Measurements from ENCODE around the gene FIGNL2. TPM values are rescaled to one million over a fixed set of nuclear protein-coding genes. Genes with fewer than 3 reads are reported as not detected.

Gene FIGNL2
- total RNA-seq, 1 experiment from 2014 or later, result 0.27 TPM

DNA sequence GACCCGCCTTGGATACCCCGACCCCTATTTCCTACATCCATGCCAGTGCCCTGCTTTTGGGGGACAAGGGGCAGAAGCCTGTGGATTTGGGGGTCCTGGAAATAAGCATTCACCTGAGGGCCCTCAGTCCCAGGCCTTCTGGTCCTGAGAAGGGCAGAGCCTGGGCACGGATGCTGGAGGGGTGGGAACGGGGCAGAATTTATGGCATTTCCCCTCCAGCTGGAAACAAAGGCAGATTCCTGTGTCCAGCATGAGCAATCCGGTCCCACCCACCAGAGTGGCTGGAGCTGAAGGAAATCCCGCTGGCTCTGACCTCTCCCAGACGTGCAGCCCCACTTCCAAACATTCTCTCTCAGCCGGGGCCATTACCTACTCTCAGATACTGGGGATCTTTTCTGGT is 48.7 kb upstream of the FIGNL2 start:
- ChIA-PET POLR2A (no interaction called here), RAD21 (ENCODE audit: low non-redundant PET in 1 of 2, low total read pairs in 2 of 2, uncharacterized antibody in 2 of 2, unreplicated experiment in 2 of 2) (no interaction called here), CTCF (interaction anchor here (4.5 kb wide), 1 partner anchor 15 kb away, joined by 22 read pairs; no protein-coding TSS in a partner anchor)
- Histone ChIP-seq H3K79me2 (ENCODE audit: insufficient read depth, low read length) (no peaks in the 10 kb centered on the region), H3K9me2 (ENCODE audit: insufficient read depth) (no peaks in the 10 kb centered on the region), H3K9me3 (ENCODE audit: control insufficient read depth in 1 of 2, insufficient read depth in 1 of 2, low read depth in 1 of 2, low read length in 2 of 2) (no peaks in the 10 kb centered on the region), H3K36me3 (ENCODE audit: control insufficient read depth in 1 of 2, insufficient read depth in 2 of 2, low read length in 2 of 2) (no peaks in the 10 kb centered on the region), H2AFZ (ENCODE audit: low read depth, low read length, poor library complexity, severe bottlenecking) (no peak overlapping the region), H3K4me1 (ENCODE audit: control insufficient read depth in 1 of 2, insufficient read depth in 2 of 2, low read length in 2 of 2) (peaks cover 0 to 8% of the 10 kb centered on the region in 2 experiments; a peak in 2 of 4 replicates), H3K4me3 (replicated peaks in 1 of 2; ENCODE audit: low read depth in 1 of 2, low read length in 2 of 2) (no peak overlapping the region), H4K20me1 (ENCODE audit: insufficient read depth) (no peaks in the 10 kb centered on the region), H3K27me3 (ENCODE audit: insufficient read depth, low read length) (no peaks in the 10 kb centered on the region), H3K4me2 (ENCODE audit: low read length) (no peak overlapping the region), H3K9ac (ENCODE audit: low read length) (no peak overlapping the region), H3K27ac (ENCODE audit: low read depth, low read length) (no peak overlapping the region)
- no peak for ATAC-seq
- no TSS peak for BruUV-seq (replicated peaks)
- DNase-seq (ENCODE audit: low read depth, low spot score), result no peak
- intact Hi-C loops (cut with micrococcal nuclease), result no loop called here
- no peak for TF ChIP-seq EZH2 (IDR thresholded peaks at IDR 0.05)
- no peak for TF ChIP-seq YY1 (IDR thresholded peaks at IDR 0.05; ENCODE audit: extremely low read depth, insufficient replicate concordance, low read depth, low read length)
- no peak for TF ChIP-seq ATF3 (IDR thresholded peaks at IDR 0.05)
- TF ChIP-seq POLR2A (IDR thresholded peaks at IDR 0.05; ENCODE audit: borderline replicate concordance, extremely low read depth, insufficient read depth, insufficient read length), result no peak

DNA sequence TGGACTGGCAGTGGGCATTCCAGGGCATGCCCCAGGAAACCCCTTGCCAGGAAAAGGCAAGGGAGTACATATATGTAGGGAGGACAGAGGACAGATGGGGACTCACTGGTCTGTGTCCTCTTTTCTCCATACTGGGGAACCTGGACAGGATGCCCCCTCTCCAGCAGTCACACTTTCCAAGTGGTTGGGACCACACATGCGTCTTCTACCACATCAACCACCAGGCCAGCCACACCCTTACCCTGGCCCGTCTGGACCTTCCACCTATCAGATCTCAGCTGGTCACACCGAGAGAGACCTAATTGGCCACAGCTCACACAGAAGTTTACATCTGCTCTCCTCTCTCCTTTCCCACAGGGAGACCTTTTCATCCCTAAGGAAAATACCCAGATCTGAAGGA is 47.7 kb upstream of the FIGNL2 start:
- Histone ChIP-seq H3K9ac (ENCODE audit: low read length) (no peak overlapping the region), H3K4me2 (ENCODE audit: low read length) (no peak overlapping the region), H3K4me3 (replicated peaks in 1 of 2; ENCODE audit: low read depth in 1 of 2, low read length in 2 of 2) (no peak overlapping the region), H3K27me3 (ENCODE audit: insufficient read depth, low read length) (no peaks in the 10 kb centered on the region), H3K79me2 (ENCODE audit: insufficient read depth, low read length) (no peaks in the 10 kb centered on the region), H2AFZ (ENCODE audit: low read depth, low read length, poor library complexity, severe bottlenecking) (no peak overlapping the region), H3K9me2 (ENCODE audit: insufficient read depth) (no peaks in the 10 kb centered on the region), H3K4me1 (ENCODE audit: control insufficient read depth in 1 of 2, insufficient read depth in 2 of 2, low read length in 2 of 2) (peaks cover 0 to 8% of the 10 kb centered on the region in 2 experiments; a peak in 2 of 4 replicates), H3K36me3 (ENCODE audit: control insufficient read depth in 1 of 2, insufficient read depth in 2 of 2, low read length in 2 of 2) (no peaks in the 10 kb centered on the region), H4K20me1 (ENCODE audit: insufficient read depth) (no peaks in the 10 kb centered on the region), H3K27ac (ENCODE audit: low read depth, low read length) (no peak overlapping the region), H3K9me3 (ENCODE audit: control insufficient read depth in 1 of 2, insufficient read depth in 1 of 2, low read depth in 1 of 2, low read length in 2 of 2) (no peaks in the 10 kb centered on the region)
- ChIA-PET POLR2A (no interaction called here), CTCF (interaction anchor here (4.5 kb wide), 1 partner anchor 16 kb away, joined by 22 read pairs; no protein-coding TSS in a partner anchor), RAD21 (ENCODE audit: low non-redundant PET in 1 of 2, low total read pairs in 2 of 2, uncharacterized antibody in 2 of 2, unreplicated experiment in 2 of 2) (no interaction called here)
- no peak for ATAC-seq
- no peak for TF ChIP-seq RAD21 (IDR thresholded peaks at IDR 0.05; ENCODE audit: low read depth)
- intact Hi-C loops (cut with micrococcal nuclease), result no loop called here
- no TSS peak for BruUV-seq (replicated peaks)
- no peak for DNase-seq (ENCODE audit: low read depth, low spot score)
